ENCODE data around the gene BCAS1.

Gene BCAS1

DNA sequence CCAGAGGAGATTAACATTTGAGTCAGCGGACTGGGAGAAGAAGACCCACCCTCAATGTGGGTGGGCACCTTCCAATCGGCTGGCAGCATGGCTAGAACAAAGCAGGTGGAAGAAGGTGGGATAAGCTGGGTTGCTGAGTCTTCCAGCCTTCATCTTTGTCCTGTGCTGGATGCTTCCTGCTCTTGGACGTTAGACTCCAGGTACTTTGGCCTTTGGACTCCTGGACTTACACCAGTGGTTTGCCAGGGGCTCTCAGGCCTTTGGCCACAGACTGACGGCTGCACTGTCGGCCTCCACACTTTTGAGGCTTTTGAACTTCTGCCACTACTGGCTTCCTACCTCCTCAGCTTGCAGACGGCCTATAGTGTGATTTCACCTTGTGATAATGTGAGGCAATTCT lies 50.8 kb downstream of the BCAS1 start:
- Histone ChIP-seq H2BK5ac (ENCODE audit: low read depth, low read length, poor library complexity) (no peak overlapping the region), H3K14ac (ENCODE audit: low read length) (no peak overlapping the region), H3K4me3 (ENCODE audit: low read depth, low read length) (no peak overlapping the region), H3K4ac (ENCODE audit: low read depth, low read length) (no peak overlapping the region), H3K27me3 (ENCODE audit: insufficient read depth, low read length) (no peaks in the 10 kb centered on the region), H3K27ac (ENCODE audit: low read depth, low read length) (no peak overlapping the region), H3K9ac (ENCODE audit: low read length) (no peak overlapping the region), H4K12ac (ENCODE audit: low read depth, low read length) (no peak overlapping the region), H2BK12ac (ENCODE audit: low read length) (no peak overlapping the region), H3K23ac (ENCODE audit: low read length) (no peak overlapping the region), H2AK5ac (ENCODE audit: low read length) (no peak overlapping the region), H3K79me2 (ENCODE audit: control insufficient read depth, insufficient read depth, low read length, poor library complexity) (no peaks in the 10 kb centered on the region), H3K79me1 (ENCODE audit: low read length) (no peaks in the 10 kb centered on the region), H2BK120ac (ENCODE audit: insufficient read depth, low read length, poor library complexity) (no peak overlapping the region), H3K9me3 (ENCODE audit: insufficient read depth, low read depth, low read length) (no peaks in the 10 kb centered on the region), H3K4me1 (ENCODE audit: control insufficient read depth in 1 of 2, insufficient read depth in 2 of 2, low read length in 2 of 2) (no peaks in the 10 kb centered on the region), H4K91ac (ENCODE audit: low read depth, low read length) (no peak overlapping the region), H4K8ac (ENCODE audit: low read depth, low read length) (no peak overlapping the region), H3K36me3 (ENCODE audit: control insufficient read depth in 1 of 2, insufficient read depth in 2 of 2, low read length in 2 of 2) (no peaks in the 10 kb centered on the region), H2AFZ (ENCODE audit: insufficient read depth, low read length, poor library complexity) (no peak overlapping the region), H3K4me2 (ENCODE audit: low read length) (no peak overlapping the region), H3K18ac (ENCODE audit: low read length) (no peak overlapping the region)
- WGBS (ENCODE audit: extremely low coverage, insufficient coverage, insufficient read length) = no CpG with 5 or more reads among the region's 6 CpGs
- no peak for DNase-seq

GRCh38 chr20:54019127-54019526 lies 51.3 kb downstream of the BCAS1 start:
- Histone ChIP-seq H3K4me3 (ENCODE audit: low read depth, low read length) (no peak overlapping the region), H4K12ac (ENCODE audit: low read depth, low read length) (no peak overlapping the region), H3K4me2 (ENCODE audit: low read length) (no peak overlapping the region), H2BK5ac (ENCODE audit: low read depth, low read length, poor library complexity) (no peak overlapping the region), H3K79me2 (ENCODE audit: control insufficient read depth, insufficient read depth, low read length, poor library complexity) (no peaks in the 10 kb centered on the region), H3K79me1 (ENCODE audit: low read length) (no peaks in the 10 kb centered on the region), H3K9ac (ENCODE audit: low read length) (no peak overlapping the region), H3K36me3 (ENCODE audit: control insufficient read depth in 1 of 2, insufficient read depth in 2 of 2, low read length in 2 of 2) (no peaks in the 10 kb centered on the region), H2BK120ac (ENCODE audit: insufficient read depth, low read length, poor library complexity) (no peak overlapping the region), H2AFZ (ENCODE audit: insufficient read depth, low read length, poor library complexity) (no peak overlapping the region), H3K9me3 (ENCODE audit: insufficient read depth, low read depth, low read length) (no peaks in the 10 kb centered on the region), H3K18ac (ENCODE audit: low read length) (no peak overlapping the region), H2BK12ac (ENCODE audit: low read length) (no peak overlapping the region), H4K8ac (ENCODE audit: low read depth, low read length) (no peak overlapping the region), H4K91ac (ENCODE audit: low read depth, low read length) (no peak overlapping the region), H3K4me1 (ENCODE audit: control insufficient read depth in 1 of 2, insufficient read depth in 2 of 2, low read length in 2 of 2) (no peaks in the 10 kb centered on the region), H3K14ac (ENCODE audit: low read length) (no peak overlapping the region), H3K27ac (ENCODE audit: low read depth, low read length) (no peak overlapping the region), H3K27me3 (ENCODE audit: insufficient read depth, low read length) (no peaks in the 10 kb centered on the region), H2AK5ac (ENCODE audit: low read length) (no peak overlapping the region), H3K4ac (ENCODE audit: low read depth, low read length) (no peak overlapping the region), H3K23ac (ENCODE audit: low read length) (no peak overlapping the region)
- no peak for DNase-seq
- no CpG with 5 or more reads among the region's 4 CpGs for WGBS (ENCODE audit: extremely low coverage, insufficient coverage, insufficient read length)

DNA sequence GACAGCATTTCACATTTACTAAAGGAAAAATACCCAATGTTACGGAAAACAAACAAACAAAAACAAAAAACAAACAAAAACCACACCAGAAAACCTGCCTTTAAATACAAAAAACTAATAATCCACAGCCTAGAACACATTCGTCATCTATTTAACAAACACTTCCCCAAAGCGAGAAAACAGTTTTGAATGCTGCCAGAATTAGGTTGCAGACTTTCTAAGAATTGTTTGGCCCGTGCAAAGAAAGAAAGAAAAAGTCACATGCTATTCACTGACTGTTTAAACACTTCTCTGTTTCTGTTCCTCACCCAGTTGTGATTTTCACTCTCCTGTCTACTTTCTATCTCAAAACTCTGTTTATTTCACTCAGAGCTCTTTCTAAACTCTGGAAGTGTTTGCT lies 52.5 kb downstream of the BCAS1 start:
- Histone ChIP-seq H3K14ac (ENCODE audit: low read length) (no peak overlapping the region), H3K79me2 (ENCODE audit: control insufficient read depth, insufficient read depth, low read length, poor library complexity) (no peaks in the 10 kb centered on the region), H3K27ac (ENCODE audit: low read depth, low read length) (no peak overlapping the region), H3K4me3 (ENCODE audit: low read depth, low read length) (no peak overlapping the region), H2BK120ac (ENCODE audit: insufficient read depth, low read length, poor library complexity) (no peak overlapping the region), H3K79me1 (ENCODE audit: low read length) (no peaks in the 10 kb centered on the region), H3K4ac (ENCODE audit: low read depth, low read length) (no peak overlapping the region), H3K9ac (ENCODE audit: low read length) (no peak overlapping the region), H3K27me3 (ENCODE audit: insufficient read depth, low read length) (no peaks in the 10 kb centered on the region), H3K36me3 (ENCODE audit: control insufficient read depth in 1 of 2, insufficient read depth in 2 of 2, low read length in 2 of 2) (no peaks in the 10 kb centered on the region), H3K18ac (ENCODE audit: low read length) (no peak overlapping the region), H3K4me1 (ENCODE audit: control insufficient read depth in 1 of 2, insufficient read depth in 2 of 2, low read length in 2 of 2) (no peaks in the 10 kb centered on the region), H3K9me3 (ENCODE audit: insufficient read depth, low read depth, low read length) (no peaks in the 10 kb centered on the region), H2AK5ac (ENCODE audit: low read length) (no peak overlapping the region), H2BK12ac (ENCODE audit: low read length) (no peak overlapping the region), H4K91ac (ENCODE audit: low read depth, low read length) (no peak overlapping the region), H2BK5ac (ENCODE audit: low read depth, low read length, poor library complexity) (no peak overlapping the region), H4K8ac (ENCODE audit: low read depth, low read length) (no peak overlapping the region), H2AFZ (ENCODE audit: insufficient read depth, low read length, poor library complexity) (no peak overlapping the region), H4K12ac (ENCODE audit: low read depth, low read length) (no peak overlapping the region), H3K4me2 (ENCODE audit: low read length) (no peak overlapping the region), H3K23ac (ENCODE audit: low read length) (no peak overlapping the region)
- 100% methylated on average over 1 of the region's 4 CpGs for WGBS (ENCODE audit: extremely low coverage, insufficient coverage, insufficient read length)
- peak in 1 of 2 donors; percentile 8 for DNase-seq

DNA sequence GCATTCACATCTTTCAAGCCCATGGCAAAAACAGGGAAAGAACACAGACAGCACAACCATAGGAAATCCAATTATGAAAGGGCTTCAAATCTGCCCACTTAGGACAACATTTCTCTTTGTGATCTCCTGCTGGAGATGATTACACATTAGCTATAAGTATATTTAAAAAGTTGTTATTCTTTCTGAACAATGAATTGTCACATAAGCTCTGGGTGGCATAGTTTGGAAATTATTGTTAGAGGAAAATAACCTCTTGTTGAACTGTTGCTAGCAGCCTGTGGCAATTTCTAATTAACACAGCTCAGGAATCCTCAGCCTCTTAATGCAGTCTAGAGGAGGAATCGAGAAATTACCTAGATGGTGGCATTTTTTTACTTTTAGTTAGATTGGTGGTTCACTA lies 54.9 kb downstream of the BCAS1 start:
- H2AFZ ChIP-seq (ENCODE audit: insufficient read depth, low read length, poor library complexity) = no peak overlapping the region
- no peak overlapping the region for H2BK5ac ChIP-seq (ENCODE audit: low read depth, low read length, poor library complexity)
- no peaks in the 10 kb centered on the region for H3K36me3 ChIP-seq (ENCODE audit: control insufficient read depth in 1 of 2, insufficient read depth in 2 of 2, low read length in 2 of 2)
- H4K8ac ChIP-seq (ENCODE audit: low read depth, low read length) = no peak overlapping the region
- no peak overlapping the region for H3K18ac ChIP-seq (ENCODE audit: low read length)
- no peak for DNase-seq
- no peak overlapping the region for H3K4ac ChIP-seq (ENCODE audit: low read depth, low read length)
- no peak overlapping the region for H3K14ac ChIP-seq (ENCODE audit: low read length)
- no peak overlapping the region for H3K9ac ChIP-seq (ENCODE audit: low read length)
- no peak overlapping the region for H4K91ac ChIP-seq (ENCODE audit: low read depth, low read length)
- no peak overlapping the region for H2BK120ac ChIP-seq (ENCODE audit: insufficient read depth, low read length, poor library complexity)
- H2AK5ac ChIP-seq (ENCODE audit: low read length) = no peak overlapping the region
- H3K27ac ChIP-seq (ENCODE audit: low read depth, low read length) = no peak overlapping the region
- no peak overlapping the region for H3K4me3 ChIP-seq (ENCODE audit: low read depth, low read length)
- no peaks in the 10 kb centered on the region for H3K9me3 ChIP-seq (ENCODE audit: insufficient read depth, low read depth, low read length)
- H3K79me1 ChIP-seq (ENCODE audit: low read length) = no peaks in the 10 kb centered on the region
- H3K23ac ChIP-seq (ENCODE audit: low read length) = no peak overlapping the region
- H3K27me3 ChIP-seq (ENCODE audit: insufficient read depth, low read length) = no peaks in the 10 kb centered on the region
- no peaks in the 10 kb centered on the region for H3K4me1 ChIP-seq (ENCODE audit: control insufficient read depth in 1 of 2, insufficient read depth in 2 of 2, low read length in 2 of 2)
- no peak overlapping the region for H3K4me2 ChIP-seq (ENCODE audit: low read length)
- no peak overlapping the region for H2BK12ac ChIP-seq (ENCODE audit: low read length)
- no CpG with 5 or more reads among the region's 1 CpG for WGBS (ENCODE audit: extremely low coverage, insufficient coverage, insufficient read length)
- no peaks in the 10 kb centered on the region for H3K79me2 ChIP-seq (ENCODE audit: control insufficient read depth, insufficient read depth, low read length, poor library complexity)
- no peak overlapping the region for H4K12ac ChIP-seq (ENCODE audit: low read depth, low read length)

Measured in trophoblast cell (in vitro differentiated cells and primary cell).